Astrocyte (in vitro differentiated cells and primary cell): ENCODE results near the gene AZI2. TPM values are rescaled to one million over a fixed set of nuclear protein-coding genes. Genes with fewer than 3 reads are reported as not detected.

ENCODE experiments used
- DNase-seq: peaks from one replicate; pipeline ENCODE4 v3.0.0-alpha.2; 2010; ENCODE audit warnings: low read depth
- FAIRE-seq: peaks from 2 replicates; lab custom pipeline; 2011; peaks lifted over from hg19 to GRCh38; lab: Jason Lieb, UNC
- H2AFZ ChIP-seq: 2 replicates; pipeline ENCODE4 v1.6.0; 2012; ENCODE audit warnings: low read depth, low read length, inconsistent platforms
- H3K27ac ChIP-seq: 2 replicates; pipeline ENCODE4 v1.5.1; 2011; ENCODE audit warnings: low read depth, low read length, inconsistent platforms
- H3K27me3 ChIP-seq: 2 replicates; pipeline ENCODE4 v1.6.0; 2011; ENCODE audit warnings: low read length, inconsistent platforms; ENCODE audit not compliant: insufficient read depth
- H3K36me3 ChIP-seq: 2 replicates; pipeline ENCODE4 v1.5.1; 2011; ENCODE audit warnings: low read length, inconsistent platforms; ENCODE audit not compliant: insufficient read depth
- H3K4me1 ChIP-seq: 2 replicates; pipeline ENCODE4 v1.5.1; 2011; ENCODE audit warnings: low read length, inconsistent platforms; ENCODE audit not compliant: insufficient read depth
- H3K4me2 ChIP-seq: 2 replicates; pipeline ENCODE4 v1.6.0; 2012; ENCODE audit warnings: low read length, inconsistent platforms
- H3K4me3 ChIP-seq: 2 replicates; pipeline ENCODE4 v1.5.1; 2011; ENCODE audit warnings: low read depth, mild to moderate bottlenecking, low read length, inconsistent platforms; ENCODE audit not compliant: insufficient read depth
- H3K79me2 ChIP-seq: 2 replicates; pipeline ENCODE4 v1.6.0; 2012; ENCODE audit warnings: mild to moderate bottlenecking, low read length, inconsistent platforms; ENCODE audit not compliant: insufficient read depth
- H3K9ac ChIP-seq: 2 replicates; pipeline ENCODE4 v1.6.0; 2012; ENCODE audit warnings: mild to moderate bottlenecking, low read length, inconsistent platforms
- H3K9me3 ChIP-seq: 2 replicates; pipeline ENCODE4 v1.5.1; 2012; ENCODE audit warnings: low read depth, mild to moderate bottlenecking, low read length, inconsistent platforms; ENCODE audit not compliant: insufficient read depth
- H4K20me1 ChIP-seq: 2 replicates; pipeline ENCODE4 v1.6.0; 2012; ENCODE audit warnings: low read length, inconsistent platforms; ENCODE audit not compliant: insufficient read depth
- H3K27ac Mint-ChIP-seq: one replicate; pipeline ENCODE4 v1.8.0; 2021; ENCODE audit warnings: mild to moderate bottlenecking, mixed read lengths; ENCODE audit not compliant: unreplicated experiment
- H3K27me3 Mint-ChIP-seq: one replicate; pipeline ENCODE4 v1.8.0; 2021; ENCODE audit warnings: low read depth, mixed read lengths; ENCODE audit not compliant: unreplicated experiment
- H3K36me3 Mint-ChIP-seq: one replicate; pipeline ENCODE4 v1.8.0; 2021; ENCODE audit warnings: low read depth, mixed read lengths; ENCODE audit not compliant: unreplicated experiment
- H3K4me1 Mint-ChIP-seq: one replicate; pipeline ENCODE4 v1.8.0; 2021; ENCODE audit warnings: low read depth, mixed read lengths; ENCODE audit not compliant: unreplicated experiment
- H3K4me3 Mint-ChIP-seq: one replicate; pipeline ENCODE4 v1.8.0; 2021; ENCODE audit warnings: mild to moderate bottlenecking, moderate library complexity, mixed read lengths; ENCODE audit not compliant: unreplicated experiment
- H3K9me3 Mint-ChIP-seq: one replicate; pipeline ENCODE4 v1.8.0; 2021; ENCODE audit warnings: mild to moderate bottlenecking, mixed read lengths; ENCODE audit not compliant: unreplicated experiment
- CTCF ChIP-seq: IDR thresholded peaks from 2 replicates; pipeline ENCODE4 v1.5.1; 2011; ENCODE audit warnings: low read depth, mild to moderate bottlenecking, inconsistent platforms, low read length, moderate library complexity; ENCODE audit not compliant: insufficient read depth
- EZH2 ChIP-seq: IDR thresholded peaks from 2 replicates; pipeline ENCODE4 v1.6.1; 2012; ENCODE audit warnings: mild to moderate bottlenecking, low read length, inconsistent platforms; ENCODE audit not compliant: insufficient read depth
- total RNA-seq: library from RNA; stranded (reverse); gene quantifications from 2 replicates; pipeline ENCODE4 v1.2.1, GENCODE V29; 2021

Gene AZI2
- total RNA-seq, 1 donor from 2014 or later = 99.1 TPM

GRCh38 chr3:28299705-28300104 is 48.9 kb downstream of the AZI2 start:
- peaks cover 3% of the 10 kb centered on the region for H3K4me1 Mint-ChIP-seq
- TF ChIP-seq EZH2 (no peak), CTCF (no peak)
- Histone ChIP-seq H4K20me1 (no peaks in the 10 kb centered on the region), H3K4me1 (no peaks in the 10 kb centered on the region), H2AFZ (no peak overlapping the region), H3K36me3 (no peaks in the 10 kb centered on the region), H3K4me3 (no peak overlapping the region), H3K27me3 (no peaks in the 10 kb centered on the region), H3K9me3 (no peaks in the 10 kb centered on the region), H3K79me2 (no peaks in the 10 kb centered on the region), H3K27ac (no peak overlapping the region), H3K4me2 (no peak overlapping the region), H3K9ac (no peak overlapping the region)
- H3K27me3 Mint-ChIP-seq = no peaks in the 10 kb centered on the region
- FAIRE-seq = no peak
- no peak overlapping the region for H3K27ac Mint-ChIP-seq
- H3K36me3 Mint-ChIP-seq = no peaks in the 10 kb centered on the region
- DNase-seq = no peak
- no peak overlapping the region for H3K4me3 Mint-ChIP-seq
- no peaks in the 10 kb centered on the region for H3K9me3 Mint-ChIP-seq

- TF ChIP-seq CTCF = no peak
- no peak for TF ChIP-seq EZH2
- Histone ChIP-seq H3K27me3 (no peaks in the 10 kb centered on the region), H2AFZ (no peak overlapping the region), H3K27ac (no peak overlapping the region), H3K4me3 (no peak overlapping the region), H3K9ac (no peak overlapping the region), H4K20me1 (no peaks in the 10 kb centered on the region), H3K9me3 (no peaks in the 10 kb centered on the region), H3K36me3 (no peaks in the 10 kb centered on the region), H3K4me2 (no peak overlapping the region), H3K4me1 (no peaks in the 10 kb centered on the region), H3K79me2 (no peaks in the 10 kb centered on the region)
- Mint-ChIP-seq H3K27me3 (no peaks in the 10 kb centered on the region), H3K27ac (no peak overlapping the region), H3K9me3 (no peaks in the 10 kb centered on the region), H3K4me3 (no peak overlapping the region), H3K4me1 (no peaks in the 10 kb centered on the region), H3K36me3 (no peaks in the 10 kb centered on the region)
- DNase-seq = no peak
- FAIRE-seq = no peak
Observed at GRCh38 chr3:28295898-28296490, 52.6 kb downstream of the AZI2 start.

- H3K27ac Mint-ChIP-seq = no peak overlapping the region
- Histone ChIP-seq H3K4me3 (no peak overlapping the region), H3K27me3 (no peaks in the 10 kb centered on the region), H3K36me3 (no peaks in the 10 kb centered on the region), H3K79me2 (no peaks in the 10 kb centered on the region), H3K4me2 (no peak overlapping the region), H3K9ac (no peak overlapping the region), H3K27ac (no peak overlapping the region), H3K9me3 (no peaks in the 10 kb centered on the region), H3K4me1 (no peaks in the 10 kb centered on the region), H2AFZ (no peak overlapping the region), H4K20me1 (no peaks in the 10 kb centered on the region)
- H3K9me3 Mint-ChIP-seq = peaks cover 2% of the 10 kb centered on the region
- DNase-seq (no peak), FAIRE-seq (no peak)
- H3K36me3 Mint-ChIP-seq = no peaks in the 10 kb centered on the region
- H3K27me3 Mint-ChIP-seq = no peaks in the 10 kb centered on the region
- H3K4me3 Mint-ChIP-seq = no peak overlapping the region
- no peaks in the 10 kb centered on the region for H3K4me1 Mint-ChIP-seq
- TF ChIP-seq EZH2 (no peak), CTCF (no peak)
Observed at GRCh38 chr3:28294667-28295413, 53.8 kb downstream of the AZI2 start.
